OCI-LY7 (cell line): ENCODE results near the gene DLEU7. TPM values are rescaled to one million over a fixed set of nuclear protein-coding genes. Genes with fewer than 3 reads are reported as not detected.

ENCODE experiments used
- Bru-seq: library from RNA; stranded (reverse); fragments of 400-500 nt; gene quantifications from one replicate; lab custom pipeline; 2021; lab: Mats Ljungman, UMichigan
- BruChase-seq, 2 experiments: library from RNA; stranded (reverse); fragments of 400-500 nt; gene quantifications; one replicate each; lab custom pipeline; 2021; lab: Mats Ljungman, UMichigan
- BruUV-seq: library from RNA; stranded (reverse); fragments of 400-500 nt; replicated peaks from 2 replicates; lab custom pipeline; 2021; lab: Mats Ljungman, UMichigan
- CTCF ChIA-PET: fragments of 300-600 bp; sonication (Branson Sonifier 250); formaldehyde crosslinking; loops from one replicate; lab custom pipeline; 2022; ENCODE audit warnings: antibody characterized with exemption; ENCODE audit not compliant: unreplicated experiment; lab: Charles Lee
- POLR2A ChIA-PET: fragments of 300-600 bp; sonication (Branson Sonifier 250); formaldehyde crosslinking; loops from one replicate; lab custom pipeline; 2022; ENCODE audit warnings: antibody characterized with exemption; lab: Charles Lee
- DNase-seq: peaks from one replicate; pipeline ENCODE4 v3.0.0-alpha.2; 2015; ENCODE audit warnings: low spot score
- H2AFZ ChIP-seq: fragments of 200-600 bp; sonication (generic), shearing (Covaris generic); 2 replicates; pipeline ENCODE4 v1.6.1; 2014; ENCODE audit warnings: mild to moderate bottlenecking, antibody characterized with exemption, low read length, moderate library complexity
- H3K27ac ChIP-seq: fragments of 200-600 bp; sonication (generic); 2 replicates; pipeline ENCODE4 v1.5.1; 2014; ENCODE audit warnings: mixed run types, low read depth, mild to moderate bottlenecking, moderate library complexity, low read length, inconsistent platforms; ENCODE audit not compliant: poor library complexity, severe bottlenecking
- H3K36me3 ChIP-seq: fragments of 200-600 bp; sonication (generic); 2 replicates; pipeline ENCODE4 v1.6.1; 2014; ENCODE audit warnings: mild to moderate bottlenecking, antibody characterized with exemption, low read length, moderate library complexity, mixed read lengths; ENCODE audit not compliant: insufficient read depth
- H3K4me1 ChIP-seq: fragments of 200-600 bp; sonication (generic); 2 replicates; pipeline ENCODE4 v1.5.1; 2014; ENCODE audit warnings: mild to moderate bottlenecking, low read length; ENCODE audit not compliant: insufficient read depth, poor library complexity, severe bottlenecking
- H3K4me2 ChIP-seq: fragments of 200-600 bp; sonication (generic); 2 replicates; pipeline ENCODE4 v1.6.1; 2014; ENCODE audit warnings: mild to moderate bottlenecking, low read length
- H3K4me3 ChIP-seq: fragments of 200-600 bp; sonication (generic); 2 replicates; pipeline ENCODE4 v1.5.1; 2014; ENCODE audit warnings: mild to moderate bottlenecking, low read depth, low read length; ENCODE audit not compliant: poor library complexity, severe bottlenecking
- H3K79me2 ChIP-seq: fragments of 200-600 bp; sonication (generic); 2 replicates; pipeline ENCODE4 v1.6.1; 2016; ENCODE audit warnings: low read depth, mild to moderate bottlenecking, low read length, moderate library complexity, mixed read lengths; ENCODE audit not compliant: insufficient read depth
- H3K9me2 ChIP-seq: fragments of 200-600 bp; sonication (generic); 2 replicates; pipeline ENCODE4 v1.6.1; 2016; ENCODE audit warnings: mild to moderate bottlenecking, low read length, mixed read lengths; ENCODE audit not compliant: insufficient read depth
- H3K9me3 ChIP-seq: fragments of 200-600 bp; sonication (generic); 2 replicates; pipeline ENCODE4 v1.6.1; 2014; ENCODE audit warnings: mild to moderate bottlenecking, mixed run types, low read length, mixed read lengths
- H4K20me1 ChIP-seq: fragments of 200-600 bp; sonication (generic); 2 replicates; pipeline ENCODE4 v1.6.1; 2014; ENCODE audit warnings: mild to moderate bottlenecking, antibody characterized with exemption, low read length, moderate library complexity, mixed read lengths; ENCODE audit not compliant: insufficient read depth
- EZH2phosphoT487 ChIP-seq: fragments of 200-600 bp; sonication (generic); IDR thresholded peaks from 2 replicates; pipeline ENCODE4 v1.6.1; 2018; ENCODE audit warnings: low read depth, borderline replicate concordance, mild to moderate bottlenecking, mixed run types, antibody characterized with exemption, low read length, moderate library complexity, mixed read lengths
- intact Hi-C: fragments of 100-400 bp; cut with micrococcal nuclease; formaldehyde crosslinking; loops from one replicate; pipeline ENCODE4 v1.10.0; 2022; ENCODE audit not compliant: unreplicated experiment
- long read RNA-seq: library from polyadenylated mRNA; stranded (forward); transcript quantifications from one replicate; pipeline ENCODE4 v2.0.0, GENCODE V29; 2022
- total RNA-seq, 2 experiments: library from RNA; depleted of rRNA in 1 of 2; stranded (reverse); fragments of >200 nt in 1 of 2; shearing (Covaris generic) in 1 of 2; gene quantifications; 2 replicates each; pipeline ENCODE4 v1.2.3, GENCODE V29; 2014 to 2022
- TF ChIP-seq, protein P1 (sequence below): fragments of 200-600 bp; sonication (generic); conservative IDR thresholded peaks from 2 replicates; pipeline ENCODE4 v1.5.1; 2014; ENCODE audit warnings: mild to moderate bottlenecking, antibody characterized with exemption, low read length, moderate library complexity, mixed read lengths

DLEU7 gene
- total RNA-seq (2014; rRNA removed; shearing (Covaris generic)) (not detected in 2 replicates), total RNA-seq (2022) (not detected in 2 replicates), Bru-seq, nascent RNA (percentile 8 among the genes with signal in this experiment), BruChase-seq, experiment 1, labeled RNA remaining after a 6-hour chase (percentile 8 among the genes with signal in this experiment), BruChase-seq, experiment 2, labeled RNA remaining after a 2-hour chase (percentile 10 among the genes with signal in this experiment)
- long read RNA-seq, partial matches to known transcripts: 0 of 5 reads
- long read RNA-seq, other reads (novel, unspliced or antisense): 5 of 5 reads

- peak within 1 kb of the TSS; percentile 6; the same call in 1 of the 2 replicates for H2AFZ ChIP-seq
- no peak within 1 kb of the TSS for H3K4me3 ChIP-seq
- no peaks in the 10 kb centered on the region for H3K36me3 ChIP-seq
- intact Hi-C loops: no loop called here
- no peaks in the 10 kb centered on the region for H3K9me3 ChIP-seq
- ChIA-PET POLR2A (no interaction called here), CTCF (no interaction called here)
- no TSS peak for BruUV-seq
- no peaks in the 10 kb centered on the region for H3K79me2 ChIP-seq
- H3K27ac ChIP-seq: no peak within 1 kb of the TSS
- TF ChIP-seq, protein P1, sequence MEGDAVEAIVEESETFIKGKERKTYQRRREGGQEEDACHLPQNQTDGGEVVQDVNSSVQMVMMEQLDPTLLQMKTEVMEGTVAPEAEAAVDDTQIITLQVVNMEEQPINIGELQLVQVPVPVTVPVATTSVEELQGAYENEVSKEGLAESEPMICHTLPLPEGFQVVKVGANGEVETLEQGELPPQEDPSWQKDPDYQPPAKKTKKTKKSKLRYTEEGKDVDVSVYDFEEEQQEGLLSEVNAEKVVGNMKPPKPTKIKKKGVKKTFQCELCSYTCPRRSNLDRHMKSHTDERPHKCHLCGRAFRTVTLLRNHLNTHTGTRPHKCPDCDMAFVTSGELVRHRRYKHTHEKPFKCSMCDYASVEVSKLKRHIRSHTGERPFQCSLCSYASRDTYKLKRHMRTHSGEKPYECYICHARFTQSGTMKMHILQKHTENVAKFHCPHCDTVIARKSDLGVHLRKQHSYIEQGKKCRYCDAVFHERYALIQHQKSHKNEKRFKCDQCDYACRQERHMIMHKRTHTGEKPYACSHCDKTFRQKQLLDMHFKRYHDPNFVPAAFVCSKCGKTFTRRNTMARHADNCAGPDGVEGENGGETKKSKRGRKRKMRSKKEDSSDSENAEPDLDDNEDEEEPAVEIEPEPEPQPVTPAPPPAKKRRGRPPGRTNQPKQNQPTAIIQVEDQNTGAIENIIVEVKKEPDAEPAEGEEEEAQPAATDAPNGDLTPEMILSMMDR: no peak
- no peak for TF ChIP-seq EZH2phosphoT487
- no peaks in the 10 kb centered on the region for H4K20me1 ChIP-seq
- no peaks in the 10 kb centered on the region; the same call in 1 of the 2 replicates for H3K9me2 ChIP-seq
- peaks cover 17% of the 10 kb centered on the region for H3K4me1 ChIP-seq
- DNase-seq: no peak
- H3K4me2 ChIP-seq: no peak within 1 kb of the TSS
Measured at GRCh38 chr13:50843257-50844083, at the start of gene DLEU7. TSS of gene DLEU7 (minus strand) at chr13:50843692. CDS start at chr13:50843646, 46 bp downstream.

- Histone ChIP-seq H3K9me2 (no peaks in the 10 kb centered on the region), H3K27ac (peak overlapping the region; percentile 96), H3K4me3 (peak overlapping the region; percentile 56), H3K4me2 (peak overlapping the region; percentile 74), H3K9me3 (no peaks in the 10 kb centered on the region; the same call in 1 of the 2 replicates), H3K36me3 (peaks cover 9% of the 10 kb centered on the region; the same call in 1 of the 2 replicates), H4K20me1 (no peaks in the 10 kb centered on the region), H2AFZ (no peak overlapping the region; the same call in 1 of the 2 replicates), H3K79me2 (no peaks in the 10 kb centered on the region), H3K4me1 (peaks cover 92% of the 10 kb centered on the region)
- no peak for TF ChIP-seq EZH2phosphoT487
- TF ChIP-seq, protein P1: no peak
- intact Hi-C loops: loop anchor here (1.0 to 10.0 kb wide), 7 partner anchors 16 to 932 kb away; partner anchors contain the start of gene TRIM13
- peak; percentile 94 for DNase-seq
- ChIA-PET POLR2A (interaction anchor here (0.5 to 8.6 kb wide), 32 partner anchors 10 to 1449 kb away, joined by 3 to 226 read pairs (median 4); partner anchors contain the start of genes CAB39L, INTS6, RNASEH2B and SETDB2), CTCF (interaction anchor here (0.5 to 3.7 kb wide), 7 partner anchors 16 to 761 kb away, joined by 3 to 13 read pairs (median 5); no protein-coding TSS in a partner anchor)
- TSS peak; percentile 94 for BruUV-seq
Measured at GRCh38 chr13:50892210-50892944, 48.9 kb upstream of the DLEU7 start.
